T-cell (primary cell): ENCODE data around the gene NUMA1. TPM values are rescaled to one million over a fixed set of nuclear protein-coding genes. Genes with fewer than 3 reads are reported as not detected.

Experiments used
- ATAC-seq, 4 experiments: fragments of 200-7000 bp in 3 of 4; fragments of 150-1000 bp in 1 of 4; cut with Tn5 transposase; replicated peaks in 1 of 4; 1 replicate in 3 of 4; 2 replicates in 1 of 4; pipeline ENCODE4 v1.10.0; 2021; ENCODE audit warnings: moderate library complexity in 3 of 4, mild to moderate bottlenecking in 2 of 4, moderate number of reproducible peaks in 1 of 4
- CTCF ChIA-PET, 2 donors: fragments of 300-600 bp; sonication (Branson Sonifier 250); formaldehyde crosslinking; loops; one replicate each; lab custom pipeline; 2022; ENCODE audit warnings: antibody characterized with exemption in 2 of 2; lab: Charles Lee
- POLR2A ChIA-PET, 2 donors: fragments of 300-600 bp; sonication (Branson Sonifier 250); formaldehyde crosslinking; loops; one replicate each; lab custom pipeline; 2022; ENCODE audit warnings: antibody characterized with exemption in 2 of 2; lab: Charles Lee
- DNase-seq, 35 experiments: peaks; one replicate each; pipeline versions ENCODE4 v3.0.0 to v3.0.0-alpha.2; 2013 to 2023
- H3K27ac ChIP-seq: one replicate; pipeline ENCODE4 v1.5.1; 2013; ENCODE audit warnings: low read length
- H3K27me3 ChIP-seq, 2 experiments: replicated peaks in 1 of 2; 1 replicate in 1 of 2; 2 replicates in 1 of 2; pipeline versions ENCODE4 v1.6.1 to v1.7.0; 2013; ENCODE audit warnings: low read length in 1 of 2, mixed read lengths in 1 of 2; ENCODE audit not compliant: control insufficient read depth in 2 of 2, insufficient read depth in 2 of 2; ENCODE audit errors: extremely low read depth in 1 of 2
- H3K36me3 ChIP-seq, 2 donors: 1 replicate in 1 of 2; 2 replicates in 1 of 2; pipeline versions ENCODE4 v1.6.1 to v1.7.0; 2013; ENCODE audit warnings: low read length in 1 of 2; ENCODE audit not compliant: control insufficient read depth in 2 of 2, insufficient read depth in 1 of 2; ENCODE audit errors: extremely low read depth in 1 of 2
- H3K4me1 ChIP-seq, 2 experiments: 1 replicate in 1 of 2; 2 replicates in 1 of 2; pipeline versions ENCODE4 v1.6.1 to v1.7.0; 2013; ENCODE audit warnings: low read length in 2 of 2, mixed read lengths in 1 of 2; ENCODE audit not compliant: insufficient read depth in 2 of 2, control insufficient read depth in 1 of 2; ENCODE audit errors: extremely low read depth in 1 of 2
- H3K4me3 ChIP-seq, 2 donors: 1 replicate in 1 of 2; 2 replicates in 1 of 2; pipeline versions ENCODE4 v1.5.1 to v1.7.0; 2013; ENCODE audit warnings: mild to moderate bottlenecking in 2 of 2, low read length in 1 of 2, moderate library complexity in 1 of 2; ENCODE audit not compliant: control insufficient read depth in 1 of 2; ENCODE audit errors: extremely low read depth in 1 of 2
- H3K9me3 ChIP-seq: 2 replicates; pipeline ENCODE4 v1.7.0; 2013
- H3K27ac Mint-ChIP-seq, 2 donors: one replicate each; pipeline ENCODE4 v1.8.0; 2020 to 2021; ENCODE audit warnings: mild to moderate bottlenecking in 2 of 2, mixed read lengths in 2 of 2
- H3K27me3 Mint-ChIP-seq, 2 donors: one replicate each; pipeline ENCODE4 v1.8.0; 2021 to 2022; ENCODE audit warnings: mixed read lengths in 2 of 2
- H3K36me3 Mint-ChIP-seq: one replicate; pipeline ENCODE4 v1.8.0; 2021; ENCODE audit warnings: mixed read lengths
- H3K4me1 Mint-ChIP-seq, 3 donors: one replicate each; pipeline ENCODE4 v1.8.0; 2020 to 2022; ENCODE audit warnings: mixed read lengths in 3 of 3, mild to moderate bottlenecking in 1 of 3
- H3K4me3 Mint-ChIP-seq, 3 donors: one replicate each; pipeline ENCODE4 v1.8.0; 2020 to 2022; ENCODE audit warnings: mild to moderate bottlenecking in 3 of 3, mixed read lengths in 3 of 3, moderate library complexity in 3 of 3
- H3K9me3 Mint-ChIP-seq, 3 donors: one replicate each; pipeline ENCODE4 v1.8.0; 2020 to 2022; ENCODE audit warnings: mixed read lengths in 3 of 3
- WGBS: methylation state at CpG from one replicate; pipeline ENCODE4 v1.1.5; 2013; ENCODE audit warnings: missing lambda C conversion rate; ENCODE audit not compliant: insufficient coverage; 5-methylcytosine and 5-hydroxymethylcytosine counted together
- total RNA-seq, 35 experiments: library from RNA in 6 of 35; stranded (reverse) in 6 of 35; fragments of 120-200 nt in 1 of 35; gene quantifications; one replicate each; pipeline versions ENCODE4 v1.2.1 to v1.2.4 and lab custom pipeline; 2013 to 2026

The NUMA1 gene, protein sequence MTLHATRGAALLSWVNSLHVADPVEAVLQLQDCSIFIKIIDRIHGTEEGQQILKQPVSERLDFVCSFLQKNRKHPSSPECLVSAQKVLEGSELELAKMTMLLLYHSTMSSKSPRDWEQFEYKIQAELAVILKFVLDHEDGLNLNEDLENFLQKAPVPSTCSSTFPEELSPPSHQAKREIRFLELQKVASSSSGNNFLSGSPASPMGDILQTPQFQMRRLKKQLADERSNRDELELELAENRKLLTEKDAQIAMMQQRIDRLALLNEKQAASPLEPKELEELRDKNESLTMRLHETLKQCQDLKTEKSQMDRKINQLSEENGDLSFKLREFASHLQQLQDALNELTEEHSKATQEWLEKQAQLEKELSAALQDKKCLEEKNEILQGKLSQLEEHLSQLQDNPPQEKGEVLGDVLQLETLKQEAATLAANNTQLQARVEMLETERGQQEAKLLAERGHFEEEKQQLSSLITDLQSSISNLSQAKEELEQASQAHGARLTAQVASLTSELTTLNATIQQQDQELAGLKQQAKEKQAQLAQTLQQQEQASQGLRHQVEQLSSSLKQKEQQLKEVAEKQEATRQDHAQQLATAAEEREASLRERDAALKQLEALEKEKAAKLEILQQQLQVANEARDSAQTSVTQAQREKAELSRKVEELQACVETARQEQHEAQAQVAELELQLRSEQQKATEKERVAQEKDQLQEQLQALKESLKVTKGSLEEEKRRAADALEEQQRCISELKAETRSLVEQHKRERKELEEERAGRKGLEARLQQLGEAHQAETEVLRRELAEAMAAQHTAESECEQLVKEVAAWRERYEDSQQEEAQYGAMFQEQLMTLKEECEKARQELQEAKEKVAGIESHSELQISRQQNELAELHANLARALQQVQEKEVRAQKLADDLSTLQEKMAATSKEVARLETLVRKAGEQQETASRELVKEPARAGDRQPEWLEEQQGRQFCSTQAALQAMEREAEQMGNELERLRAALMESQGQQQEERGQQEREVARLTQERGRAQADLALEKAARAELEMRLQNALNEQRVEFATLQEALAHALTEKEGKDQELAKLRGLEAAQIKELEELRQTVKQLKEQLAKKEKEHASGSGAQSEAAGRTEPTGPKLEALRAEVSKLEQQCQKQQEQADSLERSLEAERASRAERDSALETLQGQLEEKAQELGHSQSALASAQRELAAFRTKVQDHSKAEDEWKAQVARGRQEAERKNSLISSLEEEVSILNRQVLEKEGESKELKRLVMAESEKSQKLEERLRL (N-terminal part only)
- total RNA-seq (100 to 1,000 TPM; 237 to 386 (median 343) TPM), total RNA-seq (lab: John Stamatoyannopoulos, UW) (130 to 1,080 (median 634) reads per million in 29 experiments)
- total RNA-seq (2013): 174 TPM

DNA sequence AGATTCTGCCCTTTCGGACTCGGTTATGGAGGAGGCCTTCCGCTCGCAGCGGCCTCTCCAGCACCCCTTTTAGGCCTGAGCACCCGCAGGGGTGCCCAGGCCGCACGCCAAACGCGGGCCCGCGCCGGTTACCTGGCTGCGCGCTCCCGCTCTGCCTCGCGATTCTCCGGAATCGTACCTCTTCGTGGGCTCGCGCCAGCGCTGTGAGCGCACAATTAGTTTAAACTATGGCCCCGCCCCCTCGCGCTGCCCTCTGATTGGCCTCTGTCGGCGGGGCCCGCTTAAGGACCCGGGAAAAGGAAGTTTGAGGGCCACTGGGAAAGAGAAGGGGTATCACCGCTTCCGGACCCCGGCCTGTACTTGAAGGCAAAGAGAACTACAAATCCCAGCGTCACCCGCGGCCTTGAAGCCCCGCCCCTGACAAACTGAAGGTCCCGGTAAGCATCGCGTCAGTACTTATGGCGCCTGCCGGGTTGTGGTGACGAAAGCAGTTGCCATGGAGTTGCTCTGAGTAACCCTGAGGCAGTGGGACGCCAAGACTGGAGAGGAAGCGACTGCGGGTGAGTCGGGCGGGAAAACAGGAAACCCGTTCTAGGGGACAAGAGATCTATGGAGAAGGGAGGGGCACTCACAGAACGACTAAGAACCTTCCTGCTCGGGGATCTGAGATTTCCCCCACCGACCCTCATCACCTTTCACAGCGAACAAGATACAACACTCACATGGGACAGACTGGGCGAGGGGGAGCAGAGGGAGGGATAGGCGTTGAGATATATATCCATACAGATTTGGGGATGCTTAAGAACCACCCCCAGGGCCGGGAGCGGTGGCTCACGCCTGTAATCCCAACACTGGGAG lies at the start of gene NUMA1, which contains the start of gene LRRC51:
Gene NUMA1 (minus strand): TSS at position 217 of the 858 bp plus-strand sequence. CDS start 44,599 bp downstream, outside the sequence.
Gene LRRC51 (plus strand): TSS at position 525 of the 858 bp plus-strand sequence. CDS start 8,234 bp downstream, outside the sequence.
- CTCF ChIA-PET: interaction anchor here in 1 of 2 donors (1.1 to 2.4 kb wide), 2 partner anchors 40 to 55 kb away, joined by 8 to 12 read pairs; no protein-coding TSS in a partner anchor
- POLR2A ChIA-PET: interaction anchor here in 1 of 2 donors (0.6 kb wide), 1 partner anchor 56 kb away, joined by 4 read pairs; no protein-coding TSS in a partner anchor
- Histone ChIP-seq H3K27ac (peak within 1 kb of the TSS; percentile 78), H3K9me3 (no peaks in the 10 kb centered on the region), H3K4me1 (peaks cover 9 to 21% of the 10 kb centered on the region in 2 experiments), H3K36me3 (peaks cover 0 to 3% of the 10 kb centered on the region in 2 donors), H3K27me3 (no peaks in the 10 kb centered on the region), H3K4me3 (peak within 1 kb of the TSS; percentile 71 to 83)
- no peaks in the 10 kb centered on the region for H3K27me3 Mint-ChIP-seq
- peaks cover 3% of the 10 kb centered on the region for H3K36me3 Mint-ChIP-seq
- peak within 1 kb of the TSS; percentile 94 to 97 for H3K27ac Mint-ChIP-seq
- H3K4me3 Mint-ChIP-seq: peak within 1 kb of the TSS; percentile 93 to 98 (median 93)
- no peaks in the 10 kb centered on the region for H3K9me3 Mint-ChIP-seq
- H3K4me1 Mint-ChIP-seq: peaks cover 48 to 57% (median 50%) of the 10 kb centered on the region in 3 donors
- ATAC-seq: peak; percentile 89 to 92 (median 91)
- DNase-seq: peak; percentile 96 to 100 (median 99)
- 2% methylated on average over 50 of the region's 60 CpGs for WGBS

DNA sequence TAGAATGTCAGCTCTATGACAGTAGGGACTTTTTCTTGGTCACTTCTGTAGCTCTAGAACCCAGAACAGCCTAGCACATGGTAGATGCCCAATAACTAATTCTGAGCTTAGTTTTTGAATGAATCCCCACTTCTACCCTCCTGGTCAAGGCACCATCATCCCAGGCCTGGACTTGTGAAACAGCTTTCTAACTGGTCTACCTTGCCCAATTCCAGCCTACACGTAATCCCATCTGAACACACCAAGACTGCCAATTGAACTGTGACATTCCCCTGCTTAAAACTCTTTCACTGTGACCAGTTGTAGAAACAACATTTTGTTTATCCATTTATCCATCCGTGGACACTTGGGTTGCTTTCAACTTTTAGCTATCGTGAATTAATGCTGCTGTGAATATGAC lies 49.0 kb upstream of the NUMA1 start:
- DNase-seq: no peak
- Histone ChIP-seq H3K9me3 (no peaks in the 10 kb centered on the region), H3K27me3 (peaks cover 0 to 12% of the 10 kb centered on the region in 2 experiments), H3K27ac (no peak overlapping the region), H3K4me1 (no peaks in the 10 kb centered on the region), H3K4me3 (no peak overlapping the region), H3K36me3 (no peaks in the 10 kb centered on the region)
- no peak overlapping the region for H3K4me3 Mint-ChIP-seq
- H3K36me3 Mint-ChIP-seq: peaks cover 9% of the 10 kb centered on the region
- ChIA-PET POLR2A (interaction anchor here in 1 of 2 donors (0.6 kb wide), 1 partner anchor 10 kb away, joined by 3 read pairs; no protein-coding TSS in a partner anchor), CTCF (no interaction called here)
- no peaks in the 10 kb centered on the region for H3K4me1 Mint-ChIP-seq
- H3K9me3 Mint-ChIP-seq: peaks cover 11 to 17% (median 16%) of the 10 kb centered on the region in 3 donors
- H3K27ac Mint-ChIP-seq: no peak overlapping the region
- H3K27me3 Mint-ChIP-seq: peaks cover 14 to 23% of the 10 kb centered on the region in 2 donors
- ATAC-seq: no peak
- WGBS: 89% methylated on average over 3 of the region's 3 CpGs

DNA sequence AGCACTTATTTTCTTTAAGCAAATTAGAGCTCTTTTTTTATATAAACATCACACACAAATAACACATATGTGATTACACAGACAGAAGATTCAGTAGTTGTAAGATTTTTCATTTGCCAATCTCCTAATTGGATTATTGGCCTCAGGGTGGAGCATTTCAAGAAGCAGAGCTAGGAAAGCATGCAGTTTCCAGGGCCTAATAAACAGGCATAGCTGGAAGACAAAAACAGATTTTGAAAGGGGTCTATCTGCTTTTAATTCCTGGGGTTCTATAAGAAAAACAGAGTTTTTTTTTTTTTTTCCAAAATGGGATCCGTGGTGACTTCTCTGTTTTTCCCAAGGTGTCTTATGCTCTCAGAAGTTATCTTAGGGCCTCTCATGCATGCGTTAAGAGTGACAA lies 47.6 kb upstream of the NUMA1 start:
- ATAC-seq (no peak), DNase-seq (no peak)
- Mint-ChIP-seq H3K36me3 (peaks cover 9% of the 10 kb centered on the region), H3K4me3 (no peak overlapping the region), H3K27ac (no peak overlapping the region), H3K27me3 (peaks cover 11 to 16% of the 10 kb centered on the region in 2 donors), H3K4me1 (no peaks in the 10 kb centered on the region), H3K9me3 (peaks cover 11 to 17% (median 16%) of the 10 kb centered on the region in 3 donors)
- Histone ChIP-seq H3K4me3 (no peak overlapping the region), H3K27me3 (peaks cover 0 to 18% of the 10 kb centered on the region in 2 experiments), H3K27ac (no peak overlapping the region), H3K4me1 (no peaks in the 10 kb centered on the region), H3K36me3 (no peaks in the 10 kb centered on the region), H3K9me3 (no peaks in the 10 kb centered on the region)
- ChIA-PET CTCF (no interaction called here), POLR2A (no interaction called here)
- WGBS: 20% methylated on average over 1 of the region's 2 CpGs

DNA sequence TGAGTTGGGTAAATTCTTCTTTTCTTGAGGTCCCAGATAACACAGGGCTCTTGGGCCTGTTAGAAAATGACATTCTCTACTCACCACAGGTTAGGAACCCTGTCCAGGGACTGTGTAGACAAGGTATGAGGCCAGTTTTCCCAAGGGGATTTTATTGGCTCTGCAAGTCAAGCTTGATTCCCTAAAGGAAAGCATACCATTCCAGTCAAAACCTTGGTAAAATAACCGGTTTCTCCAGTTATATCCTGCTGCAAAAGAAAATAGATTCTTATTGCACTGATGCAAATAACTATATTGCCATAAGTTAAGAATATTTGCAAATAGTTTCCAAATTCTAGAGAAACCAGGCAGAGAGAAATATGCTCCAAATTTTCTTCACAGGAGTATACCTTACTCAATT lies 45.6 kb upstream of the NUMA1 start:
- H3K27me3 ChIP-seq: peaks cover 0 to 14% of the 10 kb centered on the region in 2 experiments
- DNase-seq (no peak), ATAC-seq (no peak)
- Mint-ChIP-seq H3K36me3 (peaks cover 9% of the 10 kb centered on the region), H3K27me3 (peaks cover 5 to 15% of the 10 kb centered on the region in 2 donors), H3K4me3 (no peak overlapping the region), H3K9me3 (peaks cover 11 to 17% (median 16%) of the 10 kb centered on the region in 3 donors), H3K4me1 (no peaks in the 10 kb centered on the region), H3K27ac (no peak overlapping the region)
- H3K36me3 ChIP-seq: no peaks in the 10 kb centered on the region
- ChIA-PET POLR2A (interaction anchor here in 1 of 2 donors (0.6 kb wide), 1 partner anchor 135 kb away, joined by 3 read pairs; no protein-coding TSS in a partner anchor), CTCF (no interaction called here)
- no peaks in the 10 kb centered on the region for H3K4me1 ChIP-seq
- no peaks in the 10 kb centered on the region for H3K9me3 ChIP-seq
- H3K27ac ChIP-seq: no peak overlapping the region
- no CpG with 5 or more reads among the region's 1 CpG for WGBS
- no peak overlapping the region for H3K4me3 ChIP-seq

DNA sequence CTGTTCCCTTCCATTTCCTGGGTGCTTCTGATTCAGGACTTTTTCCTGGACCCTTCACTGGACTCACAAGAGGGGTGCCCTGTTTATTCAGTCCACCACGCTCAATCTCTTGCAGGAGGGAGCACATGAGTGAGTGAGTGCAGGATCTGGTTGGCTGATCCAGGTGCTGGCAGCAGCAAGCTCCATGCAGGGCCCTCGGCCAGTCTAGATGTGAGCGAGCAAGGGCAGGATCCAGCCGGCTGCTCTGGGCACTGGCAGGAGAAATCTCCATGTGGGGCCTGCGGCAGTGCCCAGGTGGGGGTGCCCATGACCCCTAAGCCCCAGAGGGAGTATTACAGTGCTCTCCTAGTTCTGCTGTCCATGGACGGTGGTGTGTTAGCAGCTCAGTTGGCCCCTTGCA lies 43.7 kb upstream of the NUMA1 start:
- Mint-ChIP-seq H3K36me3 (peaks cover 6% of the 10 kb centered on the region), H3K27me3 (peaks cover 7 to 15% of the 10 kb centered on the region in 2 donors), H3K9me3 (peaks cover 7 to 15% (median 13%) of the 10 kb centered on the region in 3 donors), H3K27ac (no peak overlapping the region), H3K4me3 (no peak overlapping the region), H3K4me1 (no peaks in the 10 kb centered on the region)
- ChIA-PET POLR2A (no interaction called here), CTCF (no interaction called here)
- Histone ChIP-seq H3K9me3 (no peaks in the 10 kb centered on the region), H3K27ac (no peak overlapping the region), H3K27me3 (peaks cover 0 to 19% of the 10 kb centered on the region in 2 experiments), H3K4me1 (no peaks in the 10 kb centered on the region), H3K36me3 (no peaks in the 10 kb centered on the region), H3K4me3 (no peak overlapping the region)
- 89% methylated on average over 6 of the region's 6 CpGs for WGBS
- ATAC-seq (no peak), DNase-seq (no peak)
